Coronary artery (tissue), 2 donors: ENCODE results near the gene ZNF283.
"Not testable (repeated sequence)": the region's sequence is repeated elsewhere in the genome, so short reads cannot be mapped to it uniquely, and the experiment has no call there.

ENCODE experiments used
- DNase-seq: peaks from one replicate; pipeline ENCODE4 v3.0.0-alpha.2; 2017; ENCODE audit warnings: low spot score
- H3K27ac ChIP-seq, 2 donors: fragments of 200-600 bp; sonication (generic); one replicate each; pipeline ENCODE4 v1.5.1; 2016 to 2019
- H3K4me3 ChIP-seq: fragments of 200-600 bp; sonication (generic); 2 replicates; pipeline ENCODE4 v1.5.1; 2016; ENCODE audit warnings: mild to moderate bottlenecking, moderate library complexity
- CTCF ChIP-seq: fragments of 200-600 bp; sonication (generic); IDR thresholded peaks from one replicate; pipeline ENCODE4 v1.5.1; 2019; ENCODE audit warnings: antibody characterized with exemption

The ZNF283 gene

GRCh38 chr19:43858174-43858573, 31.1 kb downstream of the ZNF283 start:
- no peak for TF ChIP-seq CTCF
- DNase-seq, result no peak
- Histone ChIP-seq H3K27ac (no peak overlapping the region), H3K4me3 (no peak overlapping the region)

- not testable (repeated sequence) for H3K4me3 ChIP-seq, DNase-seq, H3K27ac ChIP-seq
Measured at GRCh38 chr19:43866923-43867322, 39.8 kb downstream of the ZNF283 start.

- no peak overlapping the region for H3K4me3 ChIP-seq
- TF ChIP-seq CTCF, result no peak
- no peak for DNase-seq
- no peak overlapping the region for H3K27ac ChIP-seq
Measured at GRCh38 chr19:43872547-43873336, 45.6 kb downstream of the ZNF283 start.

GRCh38 chr19:43880483-43880882, 53.4 kb downstream of the ZNF283 start:
- TF ChIP-seq CTCF, result no peak
- no peak for DNase-seq
- Histone ChIP-seq H3K27ac (no peak overlapping the region), H3K4me3 (no peak overlapping the region)

GRCh38 chr19:43883864-43884263, 56.7 kb downstream of the ZNF283 start, which contains the start of gene ZNF404:
Gene ZNF404, minus strand, starts transcription at chr19:43883964.
- no peak within 1 kb of the TSS for H3K4me3 ChIP-seq
- DNase-seq, result no peak
- no peak for TF ChIP-seq CTCF
- no peak within 1 kb of the TSS for H3K27ac ChIP-seq

- DNase-seq, result no peak
- no peak for TF ChIP-seq CTCF
- Histone ChIP-seq H3K4me3 (no peak overlapping the region), H3K27ac (no peak overlapping the region)
Measured at GRCh38 chr19:43895727-43896308, 68.7 kb downstream of the ZNF283 start.
